Fibroblast of mammary gland (primary cell): ENCODE results near the gene CLDN6.

Experiments
- DNase-seq: peaks from one replicate; pipeline ENCODE4 v3.0.0-alpha.2; 2010; ENCODE audit warnings: low read depth
- H3K4me3 ChIP-seq: 2 replicates; pipeline ENCODE4 v1.5.1; 2011; ENCODE audit warnings: low read depth, mild to moderate bottlenecking, low read length, moderate library complexity; ENCODE audit not compliant: control insufficient read depth
- CTCF ChIP-seq: conservative IDR thresholded peaks from 2 replicates; pipeline ENCODE4 v1.5.1; 2011; ENCODE audit warnings: low read depth, low read length, inconsistent platforms; ENCODE audit not compliant: control insufficient read depth, insufficient read depth

CLDN6 gene

GRCh38 chr16:3022684-3023414 lies 4.9 kb upstream of the CLDN6 start:
- peak; percentile 87 for DNase-seq
- peak overlapping the region; percentile 74 for H3K4me3 ChIP-seq
- TF ChIP-seq CTCF = no peak

GRCh38 chr16:3022208-3022683 lies 4.3 kb upstream of the CLDN6 start:
- DNase-seq = peak; percentile 96
- no peak for TF ChIP-seq CTCF
- H3K4me3 ChIP-seq = peak overlapping the region; percentile 74

GRCh38 chr16:3021449-3022207 lies 3.6 kb upstream of the CLDN6 start:
- TF ChIP-seq CTCF = peak; percentile 17
- DNase-seq = peak; percentile 97
- peak overlapping the region; percentile 74 for H3K4me3 ChIP-seq

- DNase-seq = peak; percentile 82
- no peak for TF ChIP-seq CTCF
- H3K4me3 ChIP-seq = peak overlapping the region; percentile 74
Observed at GRCh38 chr16:3020604-3021448, 2.8 kb upstream of the CLDN6 start.

- peak; percentile 58 for DNase-seq
- H3K4me3 ChIP-seq = peak within 1 kb of the TSS; percentile 74
- TF ChIP-seq CTCF = no peak
Observed at GRCh38 chr16:3020247-3020603, 2.2 kb upstream of the CLDN6 start, which contains the start of gene TNFRSF12A. Gene TNFRSF12A, plus strand, starts transcription at chr16:3020368. Its CDS starts 30 bp downstream, at chr16:3020398.

GRCh38 chr16:3019594-3020246 lies 1.7 kb upstream of the CLDN6 start:
- DNase-seq = no peak
- H3K4me3 ChIP-seq = peak overlapping the region; percentile 50
- TF ChIP-seq CTCF = no peak
